ENCODE data around the gene LCE7A.

LCE7A gene

DNA sequence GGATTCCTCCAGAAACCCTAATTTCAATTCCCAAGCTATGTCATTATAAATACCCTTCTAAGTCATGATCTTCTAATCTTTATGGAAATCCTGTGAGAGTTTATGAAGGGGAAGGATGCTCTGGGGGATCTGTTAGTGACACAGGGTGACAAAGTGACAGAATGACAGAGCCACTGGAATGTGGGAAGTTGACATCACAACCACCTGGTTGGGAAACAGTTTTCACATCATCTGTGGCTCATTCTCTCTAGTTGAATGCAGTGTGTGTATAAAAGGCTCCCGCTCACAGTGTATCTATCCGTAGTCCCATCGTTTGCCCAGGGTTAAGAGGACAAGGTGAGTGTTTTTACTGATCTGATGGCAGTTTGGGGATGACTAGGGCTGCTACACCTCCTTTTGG is at the start of gene LCE7A:
LCE7A (plus strand) TSS at position 301 of the 400 bp plus-strand sequence. CDS start 702 bp downstream, outside the sequence.
- no peak for DNase-seq (ENCODE audit: low read depth)

GRCh38 chr1:152811050-152811449 is 48.7 kb upstream of the LCE7A start:
- DNase-seq (ENCODE audit: low read depth): no peak

GRCh38 chr1:152811671-152812070 is 48.1 kb upstream of the LCE7A start, which contains the start of gene LCE1B:
TSS of gene LCE1B (plus strand) at chr1:152811971. CDS start at chr1:152812447, 476 bp downstream.
- DNase-seq (ENCODE audit: low read depth): no peak

- no peak for DNase-seq (ENCODE audit: low read depth)
Observed at GRCh38 chr1:152817309-152817708, 42.5 kb upstream of the LCE7A start.

- DNase-seq (ENCODE audit: low read depth): no peak
Observed at GRCh38 chr1:152823294-152823693, 36.5 kb upstream of the LCE7A start.

- no peak for DNase-seq (ENCODE audit: low read depth)
Observed at GRCh38 chr1:152824964-152825363, 34.8 kb upstream of the LCE7A start.

DNA sequence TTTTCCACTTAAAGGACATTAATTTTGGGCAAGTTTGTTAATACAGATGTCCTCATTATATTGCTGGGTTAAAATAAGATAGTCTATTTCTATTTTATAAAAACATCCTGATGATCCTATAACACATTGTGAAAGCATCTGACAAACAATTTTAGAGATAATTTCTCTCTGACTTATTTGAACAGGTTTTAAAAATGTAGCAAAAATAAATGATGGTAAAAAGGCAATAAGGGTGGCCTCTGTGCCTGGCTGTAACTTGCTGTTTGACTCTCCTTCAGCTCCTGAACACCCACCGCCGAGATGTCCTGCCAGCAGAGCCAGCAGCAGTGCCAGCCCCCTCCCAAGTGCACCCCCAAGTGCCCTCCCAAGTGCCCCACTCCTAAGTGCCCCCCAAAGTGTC is 32.6 kb upstream of the LCE7A start, which contains the start of gene LCE1A:
LCE1A (plus strand) TSS at position 301 of the 400 bp plus-strand sequence; CDS start at position 301, 0 bp downstream.
- no peak for DNase-seq (ENCODE audit: low read depth)

GRCh38 chr1:152836870-152837269 is 22.9 kb upstream of the LCE7A start:
- no peak for DNase-seq (ENCODE audit: low read depth)

DNA sequence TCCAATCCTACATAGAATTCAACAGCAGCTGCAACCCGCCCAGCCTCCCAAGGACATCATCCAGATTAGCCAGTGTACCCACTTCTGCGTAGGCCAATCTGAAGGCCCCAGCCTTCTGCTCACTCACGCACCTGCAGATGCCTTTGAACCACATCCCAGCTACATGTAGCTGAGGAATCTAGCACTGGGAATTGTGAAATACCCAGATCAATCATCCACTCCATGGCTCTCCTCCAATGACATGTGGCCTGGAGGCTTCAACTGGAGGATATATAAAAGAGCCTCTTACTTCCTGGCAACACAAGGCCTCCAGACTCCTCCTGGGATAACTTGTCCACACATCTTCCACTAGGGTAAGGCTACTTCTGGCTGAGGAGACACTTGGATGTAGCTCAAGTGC is 17.2 kb upstream of the LCE7A start, which contains the start of gene LCE6A:
LCE6A (plus strand) TSS at position 301 of the 400 bp plus-strand sequence. CDS start 665 bp downstream, outside the sequence.
- no peak for DNase-seq (ENCODE audit: low read depth)

- DNase-seq (ENCODE audit: low read depth): no peak
Observed at GRCh38 chr1:152855661-152856060, 4.1 kb upstream of the LCE7A start.

GRCh38 chr1:152858062-152858461 is 1.7 kb upstream of the LCE7A start:
- no peak for DNase-seq (ENCODE audit: low read depth)

DNA sequence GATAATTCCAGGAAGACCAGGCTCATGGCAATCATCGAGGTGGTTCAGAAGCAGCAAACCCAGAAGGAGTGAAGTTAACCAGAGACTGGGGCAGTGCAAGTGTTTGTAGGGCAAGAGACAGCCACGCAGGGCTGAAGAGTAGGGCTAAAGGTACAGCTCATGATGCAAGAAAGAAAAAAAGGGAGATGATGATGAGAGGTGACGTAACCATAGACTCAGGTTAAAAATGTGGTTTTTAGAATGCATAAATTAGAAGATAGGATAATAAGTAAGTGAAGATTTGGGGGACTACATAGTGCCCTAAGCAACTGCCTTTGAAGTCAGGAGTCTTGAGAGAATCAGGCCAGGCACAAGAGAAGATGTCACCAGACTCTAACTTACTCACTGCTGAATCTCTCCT is 333 bp downstream of the LCE7A start:
- no peak for DNase-seq (ENCODE audit: low read depth)

DNA sequence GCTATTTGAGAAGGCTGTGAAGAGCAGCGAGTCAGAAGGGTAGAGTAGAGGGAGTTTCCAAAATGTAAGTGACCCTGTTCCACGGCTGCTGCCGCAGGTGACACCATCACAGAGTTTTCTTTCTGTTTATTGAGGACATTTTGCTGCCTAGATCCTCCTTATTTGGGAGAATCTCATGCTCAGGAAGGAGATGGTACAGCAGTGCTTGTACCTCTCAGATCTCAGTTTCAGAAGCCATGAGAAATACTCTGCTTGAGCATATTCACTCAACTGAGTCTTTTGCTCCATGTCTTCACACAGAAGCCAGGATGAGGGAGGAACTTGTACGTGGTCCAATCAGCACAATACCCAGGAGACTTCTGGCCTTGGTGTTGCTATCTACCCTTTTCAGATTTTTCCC is 1.6 kb downstream of the LCE7A start:
- DNase-seq (ENCODE audit: low read depth): no peak

DNA sequence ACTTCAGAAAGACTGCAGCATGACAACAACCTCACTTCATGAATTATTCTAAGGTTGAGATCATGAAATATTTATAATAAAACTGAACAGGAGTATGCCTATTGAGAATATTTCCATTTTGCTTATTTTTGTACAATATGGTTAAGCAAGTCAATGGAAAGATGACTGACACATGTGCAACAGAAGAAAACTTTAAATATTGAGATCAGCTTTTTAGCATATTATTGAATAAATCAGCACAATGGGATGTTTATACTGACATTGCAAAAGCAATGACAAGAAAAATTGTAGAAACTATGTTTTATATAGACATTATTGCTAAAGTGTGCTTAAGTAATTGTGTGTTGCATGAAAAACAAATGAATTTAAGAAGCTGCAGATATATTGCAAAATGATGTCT is 4.6 kb downstream of the LCE7A start:
- no peak for DNase-seq (ENCODE audit: low read depth)

GRCh38 chr1:152866321-152866720 is 6.5 kb downstream of the LCE7A start:
- DNase-seq (ENCODE audit: low read depth): no peak

GRCh38 chr1:152869808-152870419 is 10.1 kb downstream of the LCE7A start:
- DNase-seq (ENCODE audit: low read depth): peak; percentile 59

DNA sequence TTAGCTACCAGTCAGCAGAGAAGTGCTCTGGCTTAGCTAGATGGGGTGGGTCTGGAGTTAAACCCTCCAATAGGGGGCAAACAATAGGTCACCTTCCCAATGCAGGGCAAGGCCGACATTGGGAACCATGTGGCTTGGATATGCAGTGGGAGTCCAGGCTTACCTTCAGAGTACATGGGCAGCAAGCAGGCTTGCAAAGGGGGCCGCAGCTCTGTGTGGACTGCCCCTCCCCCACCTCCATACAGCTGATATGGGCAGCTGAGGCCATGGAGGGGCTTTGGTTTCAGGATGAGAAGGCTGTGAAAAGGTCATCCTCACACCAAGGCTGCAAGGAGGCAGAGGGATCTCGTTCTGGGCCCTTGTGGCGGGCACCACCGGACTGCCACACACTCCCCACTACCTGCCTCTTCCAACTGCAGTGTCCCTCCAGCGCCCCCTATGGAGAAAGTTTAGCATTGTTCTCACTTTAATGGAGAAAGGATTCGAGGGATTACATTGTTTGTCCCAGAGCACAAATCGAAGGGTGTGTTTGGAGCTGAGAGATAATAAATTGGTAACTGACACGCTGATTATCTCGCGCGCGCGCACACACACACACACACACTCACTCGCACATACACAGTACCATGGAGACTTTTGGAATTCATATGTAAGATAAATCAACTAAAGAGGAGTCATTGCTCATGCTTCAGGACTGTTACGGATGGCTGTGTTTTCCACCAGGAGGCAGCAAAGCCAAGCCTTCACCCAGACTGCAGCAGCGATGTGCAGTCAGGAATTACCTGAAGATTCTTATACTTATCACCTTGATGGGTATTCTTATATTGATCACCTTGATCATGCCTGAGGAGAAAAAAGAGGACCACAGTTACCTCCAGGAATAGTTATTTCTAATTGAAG is 11.3 kb downstream of the LCE7A start:
- no peak for DNase-seq (ENCODE audit: low read depth)

GRCh38 chr1:152871731-152872126 is 11.9 kb downstream of the LCE7A start:
- DNase-seq (ENCODE audit: low read depth): no peak

- DNase-seq (ENCODE audit: low read depth): no peak
Observed at GRCh38 chr1:152873495-152873894, 13.7 kb downstream of the LCE7A start.

- DNase-seq (ENCODE audit: low read depth): no peak
Observed at GRCh38 chr1:152876827-152877226, 17.0 kb downstream of the LCE7A start.

DNA sequence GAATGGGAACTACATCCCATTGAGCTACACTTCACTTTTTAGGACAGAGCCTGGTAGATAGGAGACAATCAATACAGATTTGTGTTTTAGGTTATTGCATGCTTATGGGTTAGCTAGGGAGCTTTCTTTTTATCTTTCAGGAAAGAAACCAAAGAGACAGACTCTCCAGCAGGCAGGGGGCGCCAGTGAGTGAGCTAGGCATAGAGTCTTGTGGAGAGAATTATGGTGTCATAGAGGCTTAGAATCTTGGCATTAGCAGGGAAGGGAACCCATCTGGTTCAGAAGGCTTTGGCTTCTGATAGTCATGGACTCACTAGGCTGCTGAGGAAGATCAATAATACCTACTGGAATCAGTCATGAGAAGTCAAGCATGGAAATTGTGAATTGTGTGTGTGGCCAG is 18.2 kb downstream of the LCE7A start, which contains the start of gene SMCP:
SMCP (plus strand) TSS at position 281 of the 400 bp plus-strand sequence. CDS start 6,101 bp downstream, outside the sequence.
- no peak for DNase-seq (ENCODE audit: low read depth)

- no peak for DNase-seq (ENCODE audit: low read depth)
Observed at GRCh38 chr1:152879559-152880198, 19.9 kb downstream of the LCE7A start.

Data from activated T-cell treated with anti-CD3 and anti-CD28 coated beads for 24 hours (primary cell).